Chondrocyte (in vitro differentiated cells): ENCODE data around the gene MDH2. TPM values are rescaled to one million over a fixed set of nuclear protein-coding genes. Genes with fewer than 3 reads are reported as not detected.
"Not testable (repeated sequence)": the region's sequence is repeated elsewhere in the genome, so short reads cannot be mapped to it uniquely, and the experiment has no call there.

Experiments
- DNase-seq: peaks from one replicate; pipeline ENCODE4 v3.0.0; 2021; ENCODE audit warnings: mixed read lengths, low spot score
- H3K27ac Mint-ChIP-seq: one replicate; pipeline ENCODE4 v1.8.0; 2021; ENCODE audit warnings: mild to moderate bottlenecking, moderate library complexity, mixed read lengths; ENCODE audit not compliant: unreplicated experiment
- H3K27me3 Mint-ChIP-seq: 2 replicates; pipeline ENCODE4 v1.8.0; 2021; ENCODE audit warnings: low read depth, mixed read lengths
- H3K36me3 Mint-ChIP-seq: 2 replicates; pipeline ENCODE4 v1.8.0; 2021; ENCODE audit warnings: low read depth, mixed read lengths
- H3K4me1 Mint-ChIP-seq: 2 replicates; pipeline ENCODE4 v1.8.0; 2021; ENCODE audit warnings: low read depth, mild to moderate bottlenecking, mixed read lengths
- H3K4me3 Mint-ChIP-seq: one replicate; pipeline ENCODE4 v1.8.0; 2021; ENCODE audit warnings: mild to moderate bottlenecking, moderate library complexity, mixed read lengths; ENCODE audit not compliant: unreplicated experiment
- H3K9me3 Mint-ChIP-seq: 2 replicates; pipeline ENCODE4 v1.8.0; 2021; ENCODE audit warnings: low read depth, mixed read lengths
- long read RNA-seq: library from polyadenylated mRNA; stranded (forward); transcript quantifications from one replicate; pipeline ENCODE4 v2.0.0, GENCODE V29; 2021
- total RNA-seq: library from RNA; stranded (reverse); gene quantifications from 3 replicates; pipeline ENCODE4 v1.2.1, GENCODE V29; 2021
- TF ChIP-seq, protein P1 (sequence below): fragments of 200-600 bp; sonication (generic); IDR thresholded peaks from 2 replicates; pipeline ENCODE4 v1.5.0; 2021; ENCODE audit warnings: antibody characterized with exemption, mild to moderate bottlenecking, moderate library complexity

The MDH2 gene, protein sequence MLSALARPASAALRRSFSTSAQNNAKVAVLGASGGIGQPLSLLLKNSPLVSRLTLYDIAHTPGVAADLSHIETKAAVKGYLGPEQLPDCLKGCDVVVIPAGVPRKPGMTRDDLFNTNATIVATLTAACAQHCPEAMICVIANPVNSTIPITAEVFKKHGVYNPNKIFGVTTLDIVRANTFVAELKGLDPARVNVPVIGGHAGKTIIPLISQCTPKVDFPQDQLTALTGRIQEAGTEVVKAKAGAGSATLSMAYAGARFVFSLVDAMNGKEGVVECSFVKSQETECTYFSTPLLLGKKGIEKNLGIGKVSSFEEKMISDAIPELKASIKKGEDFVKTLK
- total RNA-seq = 116 to 119 TPM (median 119 TPM) in 3 replicates
- long read RNA-seq, transcript MDH2-201 (9 exons, 2,209 nt) = major isoform, 163 of 183 reads
- long read RNA-seq, partial matches to known transcripts = 14 of 183 reads
- long read RNA-seq, other reads (novel, unspliced or antisense) = 2 of 183 reads

DNA sequence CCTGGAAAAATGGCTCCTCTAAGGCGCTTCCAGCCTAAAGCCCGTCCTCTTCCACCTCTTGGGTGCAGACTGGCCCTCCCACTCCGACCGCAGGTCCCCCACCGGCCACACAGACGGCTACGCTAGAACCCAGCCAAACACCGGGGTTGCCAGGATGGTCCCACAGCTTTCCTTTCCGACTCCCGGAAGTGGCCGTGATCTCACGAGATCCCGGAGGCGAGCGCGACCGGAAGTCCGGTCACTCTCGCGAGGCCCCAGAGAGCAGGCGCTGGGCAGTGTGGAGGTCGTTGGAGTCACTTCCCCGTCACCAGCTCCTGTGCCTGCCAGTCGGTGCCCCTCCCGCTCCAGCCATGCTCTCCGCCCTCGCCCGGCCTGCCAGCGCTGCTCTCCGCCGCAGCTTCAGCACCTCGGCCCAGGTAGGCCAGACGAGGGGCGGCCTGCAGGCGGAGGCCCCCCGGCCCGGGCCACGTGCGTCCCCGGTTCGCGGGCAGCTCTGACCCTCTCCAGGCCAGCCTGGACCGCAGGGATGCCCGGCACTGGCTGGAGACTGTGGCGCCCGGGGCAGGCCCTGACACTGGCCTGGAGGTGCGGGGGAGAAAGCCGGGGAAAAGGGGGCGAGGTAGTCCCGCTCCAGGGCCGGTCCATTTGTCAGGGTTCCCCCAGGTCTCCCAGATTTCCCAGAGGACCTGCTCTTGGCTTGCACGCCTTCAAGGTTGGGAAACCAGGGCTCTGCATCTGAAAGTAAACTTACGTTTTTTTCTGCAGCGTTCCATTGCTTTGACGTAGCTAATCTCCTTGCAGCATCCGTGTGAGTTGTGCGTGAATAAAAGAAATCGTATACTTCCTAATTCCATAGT is at the start of gene MDH2, which contains the start of gene STYXL1:
Gene MDH2, plus strand, starts transcription at position 296 of the 857 bp plus-strand sequence. Its CDS starts 55 bp downstream, at position 351.
Gene STYXL1, minus strand, starts transcription at position 190 of the 857 bp plus-strand sequence. CDS start 17,477 bp downstream, outside the sequence.
- TF ChIP-seq, protein P1, sequence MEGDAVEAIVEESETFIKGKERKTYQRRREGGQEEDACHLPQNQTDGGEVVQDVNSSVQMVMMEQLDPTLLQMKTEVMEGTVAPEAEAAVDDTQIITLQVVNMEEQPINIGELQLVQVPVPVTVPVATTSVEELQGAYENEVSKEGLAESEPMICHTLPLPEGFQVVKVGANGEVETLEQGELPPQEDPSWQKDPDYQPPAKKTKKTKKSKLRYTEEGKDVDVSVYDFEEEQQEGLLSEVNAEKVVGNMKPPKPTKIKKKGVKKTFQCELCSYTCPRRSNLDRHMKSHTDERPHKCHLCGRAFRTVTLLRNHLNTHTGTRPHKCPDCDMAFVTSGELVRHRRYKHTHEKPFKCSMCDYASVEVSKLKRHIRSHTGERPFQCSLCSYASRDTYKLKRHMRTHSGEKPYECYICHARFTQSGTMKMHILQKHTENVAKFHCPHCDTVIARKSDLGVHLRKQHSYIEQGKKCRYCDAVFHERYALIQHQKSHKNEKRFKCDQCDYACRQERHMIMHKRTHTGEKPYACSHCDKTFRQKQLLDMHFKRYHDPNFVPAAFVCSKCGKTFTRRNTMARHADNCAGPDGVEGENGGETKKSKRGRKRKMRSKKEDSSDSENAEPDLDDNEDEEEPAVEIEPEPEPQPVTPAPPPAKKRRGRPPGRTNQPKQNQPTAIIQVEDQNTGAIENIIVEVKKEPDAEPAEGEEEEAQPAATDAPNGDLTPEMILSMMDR = no peak
- peaks cover 26% of the 10 kb centered on the region for H3K4me1 Mint-ChIP-seq
- peak; percentile 98 for DNase-seq
- peak within 1 kb of the TSS; percentile 92 for H3K4me3 Mint-ChIP-seq
- H3K27me3 Mint-ChIP-seq = no peaks in the 10 kb centered on the region
- peaks cover 3% of the 10 kb centered on the region for H3K36me3 Mint-ChIP-seq
- H3K27ac Mint-ChIP-seq = peak within 1 kb of the TSS; percentile 99
- no peaks in the 10 kb centered on the region for H3K9me3 Mint-ChIP-seq

DNA sequence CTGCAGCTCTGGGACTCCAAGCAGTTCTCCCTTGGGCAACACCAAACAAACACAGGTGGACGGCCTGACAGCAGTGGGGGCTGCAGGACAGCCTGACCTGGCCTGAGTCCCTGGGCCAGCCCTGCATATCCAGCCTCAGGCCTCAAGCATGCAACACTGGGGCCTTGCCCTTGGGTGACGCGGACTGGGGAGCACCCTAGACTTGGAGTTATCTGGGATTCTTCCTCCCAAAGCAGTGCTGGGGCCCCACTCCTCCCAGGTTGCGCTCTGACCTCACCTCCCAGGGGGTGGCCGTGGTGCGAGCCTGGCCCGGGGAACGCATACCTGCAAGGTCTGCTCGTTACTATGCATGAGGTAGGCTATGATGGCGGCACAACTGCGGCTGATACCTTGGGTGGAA is 47.3 kb upstream of the MDH2 start:
- Mint-ChIP-seq H3K4me3 (no peak overlapping the region), H3K27ac (no peak overlapping the region), H3K9me3 (no peaks in the 10 kb centered on the region)

DNA sequence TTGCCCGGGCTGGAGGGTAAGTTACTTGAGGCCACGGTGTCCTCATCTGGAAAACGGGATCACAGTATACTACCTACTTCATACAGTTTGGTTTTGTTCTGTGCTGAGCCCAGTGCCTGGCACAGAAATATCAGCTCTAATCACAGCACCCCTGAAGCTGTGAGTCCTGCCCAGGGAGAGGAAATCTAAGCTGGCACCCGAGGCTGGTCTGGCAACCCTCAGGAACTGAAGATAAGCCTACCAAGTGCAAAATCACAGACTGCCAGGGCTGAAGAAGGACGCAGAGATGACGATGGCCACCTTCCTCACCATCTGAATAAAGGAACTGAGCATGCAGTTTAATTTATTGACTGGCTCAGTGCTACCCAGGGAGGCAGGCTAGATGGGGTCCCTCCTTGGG is 45.8 kb upstream of the MDH2 start:
- H3K27me3 Mint-ChIP-seq = no peaks in the 10 kb centered on the region
- peaks cover 9% of the 10 kb centered on the region for H3K36me3 Mint-ChIP-seq
- TF ChIP-seq, protein P1 = no peak
- no peak for DNase-seq
- no peaks in the 10 kb centered on the region for H3K4me1 Mint-ChIP-seq
- H3K9me3 Mint-ChIP-seq = no peaks in the 10 kb centered on the region
- no peak overlapping the region for H3K27ac Mint-ChIP-seq
- H3K4me3 Mint-ChIP-seq = no peak overlapping the region

More for the DNA sequence above, 47.3 kb upstream of the MDH2 start:
- TF ChIP-seq, protein P1 = no peak
- Mint-ChIP-seq H3K4me1 (no peaks in the 10 kb centered on the region), H3K27me3 (no peaks in the 10 kb centered on the region), H3K36me3 (peaks cover 17% of the 10 kb centered on the region)
- DNase-seq = peak; percentile 78

DNA sequence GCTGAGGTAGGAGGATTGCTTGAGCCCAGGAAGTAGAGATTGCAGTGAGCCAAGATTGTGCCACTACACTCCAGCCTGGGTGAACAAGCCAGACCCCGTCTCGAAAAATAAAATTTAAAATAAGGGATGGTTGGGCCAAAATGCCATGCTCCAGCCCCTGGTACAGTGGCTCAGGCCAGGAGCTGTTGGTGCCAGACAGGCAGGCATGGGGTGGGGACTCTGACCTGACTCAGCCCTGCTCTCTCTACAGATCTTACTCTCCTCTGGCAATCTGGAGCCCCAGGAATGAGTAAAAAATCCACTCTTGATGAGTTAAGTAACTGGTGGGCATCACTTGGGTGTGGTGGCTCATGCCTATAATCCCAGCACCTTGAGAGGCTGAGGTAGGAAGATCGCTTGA is 45.1 kb upstream of the MDH2 start:
- Mint-ChIP-seq H3K27ac (no peak overlapping the region), H3K4me1 (no peaks in the 10 kb centered on the region), H3K36me3 (peaks cover 9% of the 10 kb centered on the region), H3K4me3 (no peak overlapping the region), H3K9me3 (no peaks in the 10 kb centered on the region), H3K27me3 (no peaks in the 10 kb centered on the region)
- TF ChIP-seq, protein P1 = no peak
- peak; percentile 42 for DNase-seq

DNA sequence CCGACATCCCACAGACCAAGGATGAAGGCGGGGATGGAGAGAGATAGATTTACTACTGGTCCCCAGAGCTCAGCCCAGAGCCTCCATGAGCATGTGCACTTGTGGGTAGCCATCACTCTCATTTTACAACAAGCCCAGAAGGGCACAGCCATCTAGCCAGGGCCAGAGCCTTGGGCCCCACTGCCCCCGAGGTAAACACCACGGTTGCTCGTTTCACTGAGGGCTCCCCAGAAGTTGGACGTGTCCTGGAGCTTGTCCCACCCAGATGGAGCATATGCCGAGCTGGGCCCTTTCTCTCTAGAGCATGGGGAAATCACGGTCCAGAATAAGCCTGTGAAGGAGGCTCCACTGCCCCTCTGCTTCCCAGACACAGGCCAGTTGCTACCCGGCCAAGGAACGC is 44.6 kb upstream of the MDH2 start:
- H3K4me3 Mint-ChIP-seq = no peak overlapping the region
- no peaks in the 10 kb centered on the region for H3K9me3 Mint-ChIP-seq
- peak; percentile 21 for DNase-seq
- H3K27me3 Mint-ChIP-seq = no peaks in the 10 kb centered on the region
- TF ChIP-seq, protein P1 = no peak
- no peak overlapping the region for H3K27ac Mint-ChIP-seq
- H3K36me3 Mint-ChIP-seq = peaks cover 9% of the 10 kb centered on the region
- H3K4me1 Mint-ChIP-seq = no peaks in the 10 kb centered on the region

DNA sequence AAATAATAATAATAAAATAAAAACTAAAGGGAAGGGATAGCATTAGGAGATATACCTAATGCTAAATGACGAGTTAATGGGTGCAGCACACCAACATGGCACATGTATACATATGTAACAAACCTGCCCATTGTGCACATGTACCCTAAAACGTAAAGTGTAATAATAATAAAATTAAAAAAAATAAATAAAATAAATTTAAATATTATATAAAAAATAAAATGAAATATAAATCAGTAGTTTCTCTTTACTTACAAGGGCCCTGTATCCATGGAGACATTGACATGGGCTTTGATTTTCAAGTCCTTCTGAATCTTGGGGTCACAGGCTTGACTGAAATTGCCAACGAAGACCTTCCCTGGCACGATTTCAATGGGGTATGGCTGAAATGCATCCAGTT is 42.9 kb upstream of the MDH2 start:
- H3K4me3 Mint-ChIP-seq, H3K27me3 Mint-ChIP-seq, DNase-seq, H3K9me3 Mint-ChIP-seq, H3K4me1 Mint-ChIP-seq, H3K36me3 Mint-ChIP-seq, H3K27ac Mint-ChIP-seq: not testable (repeated sequence)
